Body of pancreas (tissue), 4 donors: ENCODE data around the gene NOL4L. TPM values are rescaled to one million over a fixed set of nuclear protein-coding genes. Genes with fewer than 3 reads are reported as not detected.
A peak's percentile ranks its signal among the peaks of the same experiment; 100 is the strongest.

ENCODE experiments used
- ATAC-seq: fragments of 150-250 bp; one replicate; pipeline ENCODE4 v1.9.1; 2016
- DNase-seq, 4 donors: peaks; one replicate each; pipeline ENCODE4 v3.0.0-alpha.2; 2019
- H3K27ac ChIP-seq, 4 donors: fragments of 200-600 bp; sonication (generic); 1 replicate in 3 of 4; 2 replicates in 1 of 4; pipeline versions ENCODE4 v1.5.1 to v1.6.1; 2016 to 2019; ENCODE audit warnings: mild to moderate bottlenecking in 1 of 4, mixed read lengths in 1 of 4, moderate library complexity in 1 of 4
- H3K27me3 ChIP-seq, 2 donors: fragments of 200-600 bp; sonication (generic); one replicate each; pipeline ENCODE4 v1.6.0; 2016; ENCODE audit warnings: mild to moderate bottlenecking in 1 of 2
- H3K36me3 ChIP-seq, 2 donors: fragments of 200-600 bp; sonication (generic); replicated peaks in 1 of 2; 2 replicates each; pipeline ENCODE4 v1.5.1; 2016; ENCODE audit warnings: low read depth in 2 of 2; ENCODE audit not compliant: insufficient read depth in 1 of 2
- H3K4me1 ChIP-seq: fragments of 200-600 bp; sonication (generic); one replicate; pipeline ENCODE4 v1.6.0; 2016
- H3K4me3 ChIP-seq, 2 donors: fragments of 200-600 bp; sonication (generic); 1 replicate in 1 of 2; 2 replicates in 1 of 2; pipeline ENCODE4 v1.5.1; 2016 to 2019
- H3K9me3 ChIP-seq, 3 donors: fragments of 200-600 bp; sonication (generic); 1 replicate in 2 of 3; 2 replicates in 1 of 3; pipeline ENCODE4 v1.5.1; 2016
- POLR2A ChIP-seq, 3 donors: fragments of 450-650 bp; IDR thresholded peaks; one replicate each; pipeline ENCODE4 v1.6.1; 2016; ENCODE audit warnings: antibody characterized with exemption in 3 of 3, mild to moderate bottlenecking in 2 of 3
- WGBS, 2 donors: methylation state at CpG; one replicate each; pipeline ENCODE4 v1.1.5; 2017; 5-methylcytosine and 5-hydroxymethylcytosine counted together
- intact Hi-C: fragments of 100-400 bp; cut with DNase I; formaldehyde crosslinking; loops from one replicate; pipeline ENCODE4 v1.15.1; 2023
- total RNA-seq, 2 donors: library from RNA; depleted of rRNA; stranded (reverse); fragments of >200 nt; gene quantifications; one replicate each; pipeline ENCODE4 v1.1.0, GENCODE V29; 2016
- TF ChIP-seq, protein P1 (sequence below), 7 experiments: fragments of 450-650 bp in 4 of 7; fragments of 200-600 bp in 3 of 7; sonication (generic) in 3 of 7; IDR thresholded peaks; one replicate each; pipeline ENCODE4 v1.5.1; 2016 to 2019; ENCODE audit warnings: antibody characterized with exemption in 7 of 7

Gene NOL4L
- total RNA-seq, 2 donors from 2014 or later = 15.0 to 36.9 TPM

DNA sequence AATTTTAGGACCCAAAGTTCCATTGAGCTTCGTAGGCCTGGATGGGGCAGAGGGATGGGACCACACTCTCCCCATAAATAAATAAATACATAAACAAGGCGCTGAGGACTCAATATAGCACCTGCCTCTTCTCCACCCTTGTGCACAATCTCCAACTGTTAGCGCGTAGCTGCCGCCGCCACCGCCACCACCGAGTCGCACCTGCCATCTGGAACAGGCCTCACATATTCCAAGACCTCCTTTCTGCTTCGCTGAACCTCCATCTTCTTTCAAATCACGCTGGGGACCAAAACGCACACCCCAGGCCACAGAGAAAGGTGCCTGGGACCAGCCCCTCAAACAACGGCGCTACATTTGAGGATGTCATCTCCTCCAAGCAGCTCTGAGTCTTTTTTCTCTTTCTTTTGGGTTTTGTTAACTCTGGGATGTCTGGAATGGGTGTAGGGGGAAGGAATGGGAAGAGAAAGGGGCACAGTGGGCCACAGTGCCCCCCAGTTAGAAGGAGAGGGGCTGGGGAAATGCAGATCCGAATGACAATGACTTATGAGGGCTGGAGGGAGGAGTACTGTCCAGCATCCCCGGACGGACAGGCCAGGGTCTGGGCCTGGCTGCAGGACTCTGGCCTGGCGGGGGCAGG is 49.7 kb downstream of the NOL4L start:
- DNase-seq = no peak
- no peaks in the 10 kb centered on the region for H3K27me3 ChIP-seq
- H3K27ac ChIP-seq = peak overlapping the region in 3 of 4 donors; percentile 54 to 70 (median 70)
- no peaks in the 10 kb centered on the region for H3K9me3 ChIP-seq
- H3K4me3 ChIP-seq = no peak overlapping the region
- H3K4me1 ChIP-seq = peaks cover 6% of the 10 kb centered on the region
- no peak for TF ChIP-seq POLR2A (IDR thresholded peaks at IDR 0.05)
- TF ChIP-seq, protein P1, sequence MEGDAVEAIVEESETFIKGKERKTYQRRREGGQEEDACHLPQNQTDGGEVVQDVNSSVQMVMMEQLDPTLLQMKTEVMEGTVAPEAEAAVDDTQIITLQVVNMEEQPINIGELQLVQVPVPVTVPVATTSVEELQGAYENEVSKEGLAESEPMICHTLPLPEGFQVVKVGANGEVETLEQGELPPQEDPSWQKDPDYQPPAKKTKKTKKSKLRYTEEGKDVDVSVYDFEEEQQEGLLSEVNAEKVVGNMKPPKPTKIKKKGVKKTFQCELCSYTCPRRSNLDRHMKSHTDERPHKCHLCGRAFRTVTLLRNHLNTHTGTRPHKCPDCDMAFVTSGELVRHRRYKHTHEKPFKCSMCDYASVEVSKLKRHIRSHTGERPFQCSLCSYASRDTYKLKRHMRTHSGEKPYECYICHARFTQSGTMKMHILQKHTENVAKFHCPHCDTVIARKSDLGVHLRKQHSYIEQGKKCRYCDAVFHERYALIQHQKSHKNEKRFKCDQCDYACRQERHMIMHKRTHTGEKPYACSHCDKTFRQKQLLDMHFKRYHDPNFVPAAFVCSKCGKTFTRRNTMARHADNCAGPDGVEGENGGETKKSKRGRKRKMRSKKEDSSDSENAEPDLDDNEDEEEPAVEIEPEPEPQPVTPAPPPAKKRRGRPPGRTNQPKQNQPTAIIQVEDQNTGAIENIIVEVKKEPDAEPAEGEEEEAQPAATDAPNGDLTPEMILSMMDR (IDR thresholded peaks at IDR 0.05) = no peak
- intact Hi-C loops = no loop called here
- no peaks in the 10 kb centered on the region for H3K36me3 ChIP-seq
- 71 to 88% methylated on average over 18 of the region's 18 CpGs for WGBS, 2 donors
- ATAC-seq = no peak

DNA sequence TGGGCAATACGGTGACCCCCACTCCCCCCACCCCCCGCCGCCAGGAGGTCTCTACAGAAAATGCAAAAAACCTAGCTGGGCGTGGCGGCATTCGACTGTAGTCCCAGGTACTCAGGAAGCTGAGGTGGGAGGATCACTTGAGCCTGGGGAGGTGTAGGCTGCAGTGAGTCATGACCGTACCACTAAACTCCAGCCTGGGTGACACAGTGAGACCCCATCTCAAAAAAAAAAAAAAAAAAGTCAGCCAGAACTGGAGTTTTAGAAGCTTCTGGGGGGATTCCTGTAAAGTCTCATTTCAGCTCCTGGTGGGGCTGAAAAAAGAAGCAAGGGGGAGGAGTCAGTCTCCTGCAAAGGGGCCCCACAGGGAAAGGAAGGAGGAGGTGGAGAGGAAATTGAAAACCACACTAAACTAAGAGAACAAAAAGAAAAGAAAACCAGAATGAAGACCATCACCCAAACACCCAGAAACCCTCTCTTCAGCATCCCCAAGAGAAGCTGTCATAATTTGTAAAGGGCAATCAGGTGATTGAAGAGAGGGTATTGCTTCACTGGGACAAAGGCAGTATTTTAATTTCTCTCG is 50.4 kb downstream of the NOL4L start:
- 69 to 76% methylated on average over 8 of the region's 8 CpGs for WGBS, 2 donors
- Histone ChIP-seq H3K27ac (no peak overlapping the region), H3K4me3 (no peak overlapping the region), H3K4me1 (peaks cover 6% of the 10 kb centered on the region), H3K27me3 (no peaks in the 10 kb centered on the region), H3K9me3 (no peaks in the 10 kb centered on the region), H3K36me3 (no peaks in the 10 kb centered on the region)
- TF ChIP-seq, protein P1 (IDR thresholded peaks at IDR 0.05) = no peak
- TF ChIP-seq POLR2A (IDR thresholded peaks at IDR 0.05) = no peak
- ATAC-seq (no peak), DNase-seq (no peak)
- intact Hi-C loops = no loop called here

DNA sequence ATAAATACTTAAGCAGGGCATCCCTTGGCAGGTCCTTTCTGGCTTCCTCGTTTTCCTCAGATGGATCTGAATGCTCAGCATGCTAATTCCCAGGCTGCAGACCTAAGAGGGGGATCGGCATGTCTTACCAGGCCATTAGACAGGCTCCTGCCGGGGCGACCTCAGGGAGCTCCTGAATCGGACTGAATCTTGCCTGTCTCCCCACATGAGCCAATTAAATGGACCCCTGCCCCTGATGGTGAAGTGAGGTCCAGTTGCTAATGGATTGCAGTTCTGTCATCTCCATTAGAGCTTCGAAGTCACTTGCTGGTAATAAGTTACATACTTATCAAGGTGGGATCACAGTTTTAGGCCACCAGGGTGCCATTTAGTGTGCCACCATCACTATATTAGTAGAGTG is 51.4 kb downstream of the NOL4L start:
- intact Hi-C loops = no loop called here
- Histone ChIP-seq H3K36me3 (no peaks in the 10 kb centered on the region), H3K27ac (no peak overlapping the region), H3K27me3 (no peaks in the 10 kb centered on the region), H3K4me3 (no peak overlapping the region), H3K9me3 (no peaks in the 10 kb centered on the region), H3K4me1 (peaks cover 11% of the 10 kb centered on the region)
- TF ChIP-seq POLR2A (IDR thresholded peaks at IDR 0.05) = no peak
- TF ChIP-seq, protein P1 (IDR thresholded peaks at IDR 0.05) = no peak
- WGBS, 2 donors = 84 to 87% methylated on average over 6 of the region's 6 CpGs
- ATAC-seq (no peak), DNase-seq (no peak)

- no peak for ATAC-seq
- no peak overlapping the region for H3K4me3 ChIP-seq
- no peak for DNase-seq
- no peaks in the 10 kb centered on the region for H3K36me3 ChIP-seq
- H3K9me3 ChIP-seq = no peaks in the 10 kb centered on the region
- TF ChIP-seq, protein P1 (IDR thresholded peaks at IDR 0.05) = no peak
- TF ChIP-seq POLR2A (IDR thresholded peaks at IDR 0.05) = no peak
- 91 to 95% methylated on average over 7 of the region's 7 CpGs for WGBS, 2 donors
- intact Hi-C loops = no loop called here
- H3K4me1 ChIP-seq = peaks cover 23% of the 10 kb centered on the region
- H3K27me3 ChIP-seq = no peaks in the 10 kb centered on the region
- no peak overlapping the region for H3K27ac ChIP-seq
Measured at GRCh38 chr20:32532246-32532645, 52.9 kb downstream of the NOL4L start.
